GM19438 (cell line): ENCODE data around the gene APOL2.
A peak's percentile ranks its signal among the peaks of the same experiment; 100 is the strongest.
"Not testable (repeated sequence)": the region's sequence is repeated elsewhere in the genome, so short reads cannot be mapped to it uniquely, and the experiment has no call there.

Experiments
- ATAC-seq: cut with Tn5 transposase; IDR thresholded peaks from one replicate; pipeline ENCODE4 v1.9.1; 2021; ENCODE audit warnings: low read depth; ENCODE audit not compliant: unreplicated experiment

Gene APOL2

DNA sequence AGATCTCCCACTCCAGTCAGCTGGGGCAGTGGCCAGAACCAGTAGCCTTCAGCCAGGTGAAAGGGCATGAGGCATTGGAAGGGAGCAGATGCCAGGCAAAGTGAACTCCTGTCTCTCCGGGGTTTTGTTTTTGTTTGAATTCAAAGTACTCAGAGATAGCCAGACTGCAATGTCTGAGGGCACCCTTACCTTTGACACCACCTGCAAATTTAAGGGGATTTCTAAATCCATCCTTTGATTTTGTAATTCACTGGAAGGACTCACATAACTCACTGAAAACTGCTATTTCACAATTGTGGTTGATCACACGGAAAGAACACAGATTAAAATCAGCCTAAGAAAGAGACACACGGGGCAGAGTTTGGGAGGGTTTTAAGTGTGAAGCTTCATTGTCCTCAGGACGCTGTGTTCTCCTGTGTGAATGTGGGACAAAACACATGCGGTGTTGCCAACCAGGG lies 23.9 kb upstream of the APOL2 start:
- ATAC-seq, result not testable (repeated sequence)

DNA sequence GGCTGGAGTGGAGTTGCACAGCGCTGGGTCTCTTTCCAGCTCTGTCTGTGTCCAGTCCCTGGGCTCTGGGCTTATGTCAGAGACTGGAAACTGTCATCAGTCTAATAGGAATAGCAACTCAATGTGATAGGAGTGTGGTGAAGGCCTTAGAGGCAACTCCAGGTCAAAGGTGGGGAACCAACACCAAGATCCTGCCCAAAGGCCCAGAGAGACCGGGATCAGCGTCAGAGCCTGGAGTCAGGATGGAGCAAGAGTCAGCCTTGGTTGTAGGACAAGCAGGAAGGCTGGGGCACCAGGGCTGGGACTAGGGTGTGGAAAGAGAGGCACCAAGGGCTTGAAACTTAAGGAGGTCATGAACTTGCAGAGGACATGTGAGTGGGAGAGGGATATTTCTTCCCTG lies 23.0 kb upstream of the APOL2 start:
- not testable (repeated sequence) for ATAC-seq

DNA sequence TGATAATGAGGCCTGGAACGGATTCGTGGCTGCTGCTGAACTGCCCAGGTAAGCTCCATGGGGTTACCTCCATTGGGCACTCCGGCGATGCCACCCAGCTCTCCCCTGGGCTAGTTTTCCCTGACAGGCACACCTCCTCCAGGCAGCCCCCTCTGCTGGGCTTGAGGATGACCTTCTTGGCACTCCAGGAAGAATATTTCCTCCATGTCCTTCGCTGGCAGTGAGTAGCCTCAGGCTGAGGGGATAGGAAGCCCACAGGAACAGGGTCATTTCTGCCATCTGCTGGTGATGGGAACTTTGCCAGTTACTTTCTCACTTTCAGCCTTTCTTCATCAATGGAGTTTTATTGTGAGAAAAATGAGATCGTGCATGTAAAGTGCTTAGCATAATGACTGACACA lies 22.3 kb upstream of the APOL2 start:
- not testable (repeated sequence) for ATAC-seq

- ATAC-seq, result no peak
Measured at GRCh38 chr22:36259615-36260300, 20.4 kb upstream of the APOL2 start.

- no peak for ATAC-seq
Measured at GRCh38 chr22:36258701-36259614, 19.6 kb upstream of the APOL2 start.

DNA sequence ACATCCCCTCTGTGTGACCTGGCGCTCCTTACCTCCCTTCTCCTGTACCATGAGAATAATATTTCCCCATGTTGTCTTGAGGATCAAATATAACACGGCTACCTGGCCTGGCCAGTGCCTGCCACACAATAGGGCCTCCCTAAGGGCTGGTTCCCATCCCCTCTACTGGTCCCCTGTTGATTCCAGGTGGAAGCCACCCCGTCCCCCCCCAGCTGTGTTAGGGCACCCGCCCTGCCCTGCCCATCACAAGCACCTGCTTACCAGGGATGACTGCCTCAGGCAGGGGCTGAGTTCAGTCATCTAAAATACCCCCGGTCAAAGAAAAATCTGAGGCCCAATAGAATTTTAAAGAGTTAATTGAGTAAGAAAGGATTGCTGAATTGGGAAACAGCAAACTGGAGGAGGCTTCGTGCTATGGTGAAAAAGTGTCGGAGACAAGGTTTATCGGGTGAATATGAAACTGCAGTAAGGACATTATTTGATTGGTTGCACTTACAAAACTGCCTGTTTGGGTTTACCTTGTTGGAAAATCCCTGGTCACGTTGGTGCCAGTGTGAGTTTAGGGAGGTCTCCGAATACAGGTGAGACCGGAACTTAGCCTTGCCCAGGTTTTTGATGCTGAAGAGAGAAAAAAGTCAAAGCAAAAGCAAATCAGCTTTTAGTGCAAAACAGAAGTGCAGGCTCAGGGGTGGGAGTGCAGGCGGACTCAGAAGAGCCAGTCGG lies 18.8 kb upstream of the APOL2 start:
- ATAC-seq, result no peak

- no peak for ATAC-seq
Measured at GRCh38 chr22:36257308-36257707, 18.0 kb upstream of the APOL2 start.

DNA sequence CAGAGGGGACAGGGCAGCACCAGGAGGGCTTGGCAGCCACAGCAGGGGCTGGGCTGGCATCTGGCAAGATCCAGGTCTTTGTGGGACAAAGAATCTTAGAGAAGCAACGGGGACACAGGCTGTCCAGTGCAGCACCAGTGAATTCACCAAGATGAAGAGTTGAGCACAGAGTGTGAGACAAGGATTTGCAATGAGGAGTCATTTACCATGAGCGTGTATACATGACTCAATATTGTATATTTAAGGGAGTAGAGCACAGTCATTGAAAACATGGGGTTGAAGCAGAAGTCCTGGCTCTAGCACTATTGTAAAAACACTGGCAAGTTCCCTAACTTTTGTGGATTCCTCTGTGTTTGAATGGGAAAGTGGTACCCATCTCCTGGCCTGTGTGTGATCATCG lies 17.2 kb upstream of the APOL2 start:
- ATAC-seq, result no peak

DNA sequence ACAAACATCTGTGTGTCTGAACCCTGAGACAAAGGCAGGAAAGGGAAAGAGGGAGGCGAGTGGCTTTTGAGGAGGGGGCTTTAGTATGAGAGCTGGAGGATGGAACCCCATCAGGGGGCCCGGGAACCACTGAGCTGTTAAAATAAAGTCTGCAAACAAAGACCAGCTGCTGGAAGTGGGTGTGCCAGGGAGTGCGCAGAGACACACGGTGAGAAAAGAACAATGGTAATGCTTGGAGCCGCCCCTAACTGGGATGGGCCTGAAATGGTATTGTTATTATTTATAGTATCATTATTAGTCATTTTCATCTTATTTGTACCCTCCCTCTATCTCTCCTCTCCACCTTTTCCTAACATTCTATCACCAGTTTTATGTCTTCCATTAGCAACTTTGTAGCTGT lies 16.2 kb upstream of the APOL2 start:
- not testable (repeated sequence) for ATAC-seq

DNA sequence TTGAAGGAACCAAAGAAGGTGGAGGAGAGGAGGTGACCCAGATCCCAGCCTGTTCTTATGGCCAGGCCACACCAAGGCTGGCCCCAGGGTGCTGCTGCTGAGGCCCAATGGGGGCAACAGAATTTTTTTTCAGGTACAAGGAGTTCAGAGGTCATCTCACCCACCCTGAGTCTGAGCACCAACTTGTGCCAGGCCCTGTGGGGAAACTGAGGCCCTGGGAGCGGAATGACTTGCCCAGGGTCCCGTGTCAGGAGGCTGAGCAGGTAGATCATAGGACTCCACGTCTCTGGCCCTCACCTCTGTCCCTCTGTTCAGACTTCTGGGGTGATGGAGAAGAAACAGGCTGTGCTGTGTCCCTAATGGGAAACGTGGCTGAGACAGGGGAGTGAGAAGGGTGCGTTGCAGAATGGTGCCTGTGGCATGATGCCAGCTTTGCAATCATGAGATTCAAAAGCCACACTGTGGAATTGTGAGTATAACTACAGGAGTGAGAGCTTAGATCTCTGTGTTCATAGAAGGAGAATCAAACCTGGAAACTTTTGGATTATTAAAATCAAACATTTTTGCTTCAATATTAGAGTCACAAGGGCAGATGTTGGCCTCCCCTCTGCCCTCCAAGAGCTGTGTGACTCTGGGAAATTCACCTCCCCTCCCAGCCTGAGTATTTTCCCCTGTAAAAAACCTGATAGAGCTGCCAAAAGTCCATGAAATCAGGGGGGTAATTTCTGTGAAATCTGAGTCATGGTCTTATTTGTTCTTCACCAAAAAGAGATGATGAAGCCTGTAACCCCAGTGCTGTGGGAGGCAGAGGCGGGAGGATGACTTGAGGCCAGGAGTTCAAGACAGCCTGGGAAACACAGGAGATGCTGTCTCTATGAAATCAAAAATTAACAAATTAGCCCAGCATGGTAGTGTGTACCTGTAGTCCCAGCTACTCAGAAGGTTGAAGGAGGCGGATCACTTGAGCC lies 14.5 kb upstream of the APOL2 start:
- peak; percentile 15 for ATAC-seq

- peak; percentile 63 for ATAC-seq
Measured at GRCh38 chr22:36252754-36253522, 13.6 kb upstream of the APOL2 start, which contains the start of gene APOL1. Gene APOL1 (plus strand): TSS chr22:36253133. CDS start chr22:36254956, 1,823 bp downstream.

GRCh38 chr22:36251979-36252608 lies 12.8 kb upstream of the APOL2 start:
- ATAC-seq, result not testable (repeated sequence)

- not testable (repeated sequence) for ATAC-seq
Measured at GRCh38 chr22:36250292-36250960, 11.1 kb upstream of the APOL2 start.

GRCh38 chr22:36249160-36249559 lies 9.8 kb upstream of the APOL2 start:
- ATAC-seq, result no peak

- no peak for ATAC-seq
Measured at GRCh38 chr22:36247955-36248354, 8.6 kb upstream of the APOL2 start.

GRCh38 chr22:36246718-36247117 lies 7.4 kb upstream of the APOL2 start:
- no peak for ATAC-seq

GRCh38 chr22:36245805-36246356 lies 6.6 kb upstream of the APOL2 start:
- no peak for ATAC-seq
